Mesothelial cell of epicardium (in vitro differentiated cells): ENCODE data around the gene EIF4G1. TPM values are rescaled to one million over a fixed set of nuclear protein-coding genes. Genes with fewer than 3 reads are reported as not detected.

Source experiments
- DNase-seq, 2 experiments: peaks; one replicate each; pipeline ENCODE4 v3.0.0; 2021; ENCODE audit warnings: low spot score in 2 of 2; ENCODE audit not compliant: unreplicated experiment in 2 of 2
- H3K27ac Mint-ChIP-seq: 2 replicates; pipeline ENCODE4 v1.8.0; 2021; ENCODE audit warnings: mixed read lengths
- H3K27me3 Mint-ChIP-seq: 2 replicates; pipeline ENCODE4 v1.8.0; 2021; ENCODE audit warnings: low read depth, mixed read lengths
- H3K36me3 Mint-ChIP-seq: 2 replicates; pipeline ENCODE4 v1.8.0; 2021; ENCODE audit warnings: mixed read lengths
- H3K4me1 Mint-ChIP-seq: 2 replicates; pipeline ENCODE4 v1.8.0; 2021; ENCODE audit warnings: mixed read lengths
- H3K4me3 Mint-ChIP-seq: 2 replicates; pipeline ENCODE4 v1.8.0; 2021; ENCODE audit warnings: mild to moderate bottlenecking, moderate library complexity, mixed read lengths
- H3K9me3 Mint-ChIP-seq: 2 replicates; pipeline ENCODE4 v1.8.0; 2021; ENCODE audit warnings: mixed read lengths
- CTCF ChIP-seq: fragments of 200-600 bp; sonication (generic); IDR thresholded peaks from one replicate; pipeline ENCODE4 v1.5.0; 2021; ENCODE audit warnings: antibody characterized with exemption; ENCODE audit not compliant: unreplicated experiment
- total RNA-seq: library from RNA; stranded (reverse); gene quantifications from 3 replicates; pipeline ENCODE4 v1.2.1, GENCODE V29; 2021

The EIF4G1 gene
- total RNA-seq, 1 donor from 2014 or later, result 364 TPM

DNA sequence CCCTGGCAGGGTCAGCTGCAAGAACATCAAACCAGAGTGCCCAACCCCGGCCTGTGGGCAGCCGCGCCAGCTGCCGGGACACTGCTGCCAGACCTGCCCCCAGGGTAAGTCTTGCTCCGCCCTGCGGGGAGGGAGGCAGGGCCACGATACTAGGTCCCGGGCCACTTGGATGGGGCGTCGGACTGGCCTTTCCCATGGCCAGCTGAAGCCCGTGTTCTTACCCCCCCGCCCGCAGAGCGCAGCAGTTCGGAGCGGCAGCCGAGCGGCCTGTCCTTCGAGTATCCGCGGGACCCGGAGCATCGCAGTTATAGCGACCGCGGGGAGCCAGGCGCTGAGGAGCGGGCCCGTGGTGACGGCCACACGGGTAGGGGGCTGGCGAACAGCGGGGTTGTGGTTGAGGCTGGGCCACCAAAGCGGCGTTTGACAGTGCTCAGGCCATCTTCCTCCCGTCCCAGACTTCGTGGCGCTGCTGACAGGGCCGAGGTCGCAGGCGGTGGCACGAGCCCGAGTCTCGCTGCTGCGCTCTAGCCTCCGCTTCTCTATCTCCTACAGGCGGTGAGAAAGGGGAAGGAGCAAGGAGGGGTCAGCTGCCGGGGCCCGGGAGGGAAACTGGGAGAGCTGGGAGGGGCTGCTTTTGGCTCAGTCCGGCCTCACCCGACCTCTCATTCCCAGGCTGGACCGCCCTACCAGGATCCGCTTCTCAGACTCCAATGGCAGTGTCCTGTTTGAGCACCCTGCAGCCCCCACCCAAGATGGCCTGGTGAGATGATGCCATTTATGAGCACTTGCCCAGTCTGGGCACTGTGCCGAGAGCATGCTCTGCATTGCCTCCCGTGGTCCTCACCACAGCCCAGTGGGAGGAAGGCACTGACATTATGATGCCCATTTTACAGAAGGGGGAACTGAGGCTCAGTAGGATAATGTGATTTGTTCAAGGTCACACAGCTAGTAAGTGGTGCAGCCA, 67.1 kb downstream of the EIF4G1 start:
- Mint-ChIP-seq H3K27ac (no peak overlapping the region), H3K36me3 (no peaks in the 10 kb centered on the region), H3K9me3 (no peaks in the 10 kb centered on the region), H3K4me1 (peaks cover 13% of the 10 kb centered on the region), H3K27me3 (peaks cover 37% of the 10 kb centered on the region), H3K4me3 (peak overlapping the region; percentile 55)
- no peak for TF ChIP-seq CTCF
- DNase-seq, result no peak

DNA sequence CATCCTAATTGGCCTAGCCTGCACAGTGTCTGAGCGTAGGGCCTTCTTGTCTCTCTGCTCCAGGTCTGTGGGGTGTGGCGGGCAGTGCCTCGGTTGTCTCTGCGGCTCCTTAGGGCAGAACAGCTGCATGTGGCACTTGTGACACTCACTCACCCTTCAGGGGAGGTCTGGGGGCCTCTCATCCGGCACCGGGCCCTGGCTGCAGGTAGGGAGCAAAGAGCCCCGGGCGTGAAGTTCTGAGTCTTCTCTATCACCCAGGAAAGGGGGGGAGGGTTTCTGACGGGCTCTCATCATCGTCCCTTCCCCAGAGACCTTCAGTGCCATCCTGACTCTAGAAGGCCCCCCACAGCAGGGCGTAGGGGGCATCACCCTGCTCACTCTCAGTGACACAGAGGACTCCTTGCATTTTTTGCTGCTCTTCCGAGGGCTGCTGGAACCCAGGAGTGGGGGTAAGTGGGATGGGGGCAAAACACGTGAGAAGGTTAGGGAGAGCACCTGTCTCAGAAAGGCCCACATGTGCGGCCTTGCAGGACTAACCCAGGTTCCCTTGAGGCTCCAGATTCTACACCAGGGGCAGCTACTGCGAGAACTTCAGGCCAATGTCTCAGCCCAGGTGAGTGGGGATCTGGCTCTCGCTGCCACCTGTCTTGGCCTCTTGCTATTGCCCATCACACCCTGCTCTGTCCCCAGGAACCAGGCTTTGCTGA, 68.1 kb downstream of the EIF4G1 start:
- Mint-ChIP-seq H3K36me3 (no peaks in the 10 kb centered on the region), H3K27ac (no peak overlapping the region), H3K4me1 (peaks cover 13% of the 10 kb centered on the region), H3K9me3 (no peaks in the 10 kb centered on the region), H3K4me3 (no peak overlapping the region), H3K27me3 (peaks cover 37% of the 10 kb centered on the region)
- no peak for TF ChIP-seq CTCF
- no peak for DNase-seq

- no peak overlapping the region for H3K27ac Mint-ChIP-seq
- peaks cover 13% of the 10 kb centered on the region for H3K4me1 Mint-ChIP-seq
- TF ChIP-seq CTCF, result no peak
- peaks cover 37% of the 10 kb centered on the region for H3K27me3 Mint-ChIP-seq
- H3K36me3 Mint-ChIP-seq, result no peaks in the 10 kb centered on the region
- H3K9me3 Mint-ChIP-seq, result no peaks in the 10 kb centered on the region
- no peak overlapping the region for H3K4me3 Mint-ChIP-seq
- DNase-seq, result no peak
Measured at GRCh38 chr3:184383033-184383740, 68.8 kb downstream of the EIF4G1 start.

GRCh38 chr3:184384342-184384741, 69.9 kb downstream of the EIF4G1 start:
- H3K27ac Mint-ChIP-seq, result no peak overlapping the region
- no peak overlapping the region for H3K4me3 Mint-ChIP-seq
- peaks cover 26% of the 10 kb centered on the region for H3K27me3 Mint-ChIP-seq
- TF ChIP-seq CTCF, result no peak
- DNase-seq, result no peak
- H3K36me3 Mint-ChIP-seq, result no peaks in the 10 kb centered on the region
- no peaks in the 10 kb centered on the region for H3K9me3 Mint-ChIP-seq
- H3K4me1 Mint-ChIP-seq, result peaks cover 3% of the 10 kb centered on the region

Other genes starting within 250 kb of the EIF4G1 start
- gene HTR3E, start 217.5 kb upstream of the EIF4G1 start, total RNA-seq, result not detected in 3 replicates
- 38.2 to 42.2 TPM (median 39.0 TPM) in 3 replicates for gene EIF2B5, start 179.2 kb upstream of the EIF4G1 start, total RNA-seq
- 158 to 162 TPM (median 159 TPM) in 3 replicates for gene DVL3, start 159.2 kb upstream of the EIF4G1 start, total RNA-seq
- gene AP2M1, start 139.8 kb upstream of the EIF4G1 start, total RNA-seq, result 247 to 261 TPM (median 254 TPM) in 3 replicates
- 65.7 to 67.9 TPM (median 67.8 TPM) in 3 replicates for gene ABCF3, start 128.4 kb upstream of the EIF4G1 start, total RNA-seq
- gene VWA5B2, start 85.0 kb upstream of the EIF4G1 start, total RNA-seq, result 0.36 to 1.1 TPM (median 0.78 TPM) in 3 replicates
- gene ALG3, start 65.6 kb upstream of the EIF4G1 start, total RNA-seq, result 36.0 to 40.9 TPM (median 36.6 TPM) in 3 replicates
- 3.8 to 4.9 TPM (median 4.2 TPM) in 3 replicates for gene EEF1AKMT4, start 64.9 kb upstream of the EIF4G1 start, total RNA-seq
- gene CAMK2N2, start 53.1 kb upstream of the EIF4G1 start, total RNA-seq, result 0.16 TPM in 2 of 3 replicates, not detected in the other
- gene ECE2, start 38.6 kb upstream of the EIF4G1 start, total RNA-seq, result not detected in 3 replicates
- gene PSMD2, start 15.4 kb upstream of the EIF4G1 start, total RNA-seq, result 223 to 240 TPM (median 232 TPM) in 3 replicates
- 14.3 to 17.4 TPM (median 15.1 TPM) in 3 replicates for gene FAM131A, start 23.0 kb downstream of the EIF4G1 start, total RNA-seq
- gene CLCN2, start 47.0 kb downstream of the EIF4G1 start, total RNA-seq, result 16.6 to 17.0 TPM (median 16.9 TPM) in 3 replicates
- gene POLR2H, start 47.1 kb downstream of the EIF4G1 start, total RNA-seq, result 76.4 to 82.4 TPM (median 78.7 TPM) in 3 replicates
- gene THPO, start 63.6 kb downstream of the EIF4G1 start, total RNA-seq, result 0.56 to 1.1 TPM (median 0.63 TPM) in 3 replicates
- 5.6 to 6.8 TPM (median 6.4 TPM) in 3 replicates for gene CHRD, start 65.4 kb downstream of the EIF4G1 start, total RNA-seq
- gene EPHB3, start 247.2 kb downstream of the EIF4G1 start, total RNA-seq, result 98.9 to 115 TPM (median 106 TPM) in 3 replicates